BE2C (cell line): ENCODE data around the gene COLEC11.
A peak's percentile ranks its signal among the peaks of the same experiment; 100 is the strongest.

Experiments used
- DNase-seq: peaks from one replicate; pipeline ENCODE4 v3.0.0-alpha.2; 2020
- H3K27me3 ChIP-seq: fragments of 250-450 bp; sonication (Bioruptor Pico); 2 replicates; pipeline ENCODE4 v1.5.1; 2020; ENCODE audit warnings: mild to moderate bottlenecking
- H3K36me3 ChIP-seq: fragments of 250-450 bp; sonication (Bioruptor Pico); 2 replicates; pipeline ENCODE4 v1.5.1; 2020; ENCODE audit warnings: mild to moderate bottlenecking
- H3K4me1 ChIP-seq: fragments of 250-450 bp; sonication (Bioruptor Pico); 2 replicates; pipeline ENCODE4 v1.5.1; 2020
- H3K4me3 ChIP-seq: 2 replicates; pipeline ENCODE4 v1.5.1; 2011; ENCODE audit warnings: low read depth, low read length
- H3K9me3 ChIP-seq: fragments of 250-450 bp; sonication (Bioruptor Pico); 2 replicates; pipeline ENCODE4 v1.5.1; 2020
- TF ChIP-seq, protein P1 (sequence below): IDR thresholded peaks from 2 replicates; pipeline ENCODE4 v1.5.1; 2012; ENCODE audit warnings: mild to moderate bottlenecking, low read depth, low read length

The COLEC11 gene

DNA sequence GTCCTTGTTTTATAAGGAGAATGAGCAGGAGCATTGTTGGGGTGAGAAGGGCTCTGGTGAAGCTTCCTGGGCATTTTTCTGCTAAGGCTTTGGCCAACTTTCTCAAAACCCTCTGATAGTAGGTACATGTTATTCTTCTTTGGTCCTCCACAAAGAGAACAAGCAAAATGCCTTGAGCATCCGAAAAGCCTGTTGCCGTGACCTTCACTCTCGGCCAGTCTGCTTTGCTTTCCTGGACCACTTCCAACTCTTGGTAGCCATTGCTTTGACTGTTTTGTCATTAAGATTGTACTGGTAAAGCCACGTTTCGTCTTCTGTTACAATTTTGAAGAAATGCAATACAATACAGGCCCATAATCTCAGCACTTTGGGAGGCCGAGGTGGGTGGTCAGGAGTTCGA lies 35.7 kb downstream of the COLEC11 start:
- H3K36me3 ChIP-seq = peaks cover 12% of the 10 kb centered on the region
- H3K4me1 ChIP-seq = peaks cover 5% of the 10 kb centered on the region
- DNase-seq = no peak
- no peaks in the 10 kb centered on the region for H3K9me3 ChIP-seq
- TF ChIP-seq, protein P1, sequence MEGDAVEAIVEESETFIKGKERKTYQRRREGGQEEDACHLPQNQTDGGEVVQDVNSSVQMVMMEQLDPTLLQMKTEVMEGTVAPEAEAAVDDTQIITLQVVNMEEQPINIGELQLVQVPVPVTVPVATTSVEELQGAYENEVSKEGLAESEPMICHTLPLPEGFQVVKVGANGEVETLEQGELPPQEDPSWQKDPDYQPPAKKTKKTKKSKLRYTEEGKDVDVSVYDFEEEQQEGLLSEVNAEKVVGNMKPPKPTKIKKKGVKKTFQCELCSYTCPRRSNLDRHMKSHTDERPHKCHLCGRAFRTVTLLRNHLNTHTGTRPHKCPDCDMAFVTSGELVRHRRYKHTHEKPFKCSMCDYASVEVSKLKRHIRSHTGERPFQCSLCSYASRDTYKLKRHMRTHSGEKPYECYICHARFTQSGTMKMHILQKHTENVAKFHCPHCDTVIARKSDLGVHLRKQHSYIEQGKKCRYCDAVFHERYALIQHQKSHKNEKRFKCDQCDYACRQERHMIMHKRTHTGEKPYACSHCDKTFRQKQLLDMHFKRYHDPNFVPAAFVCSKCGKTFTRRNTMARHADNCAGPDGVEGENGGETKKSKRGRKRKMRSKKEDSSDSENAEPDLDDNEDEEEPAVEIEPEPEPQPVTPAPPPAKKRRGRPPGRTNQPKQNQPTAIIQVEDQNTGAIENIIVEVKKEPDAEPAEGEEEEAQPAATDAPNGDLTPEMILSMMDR = no peak
- H3K4me3 ChIP-seq = no peak overlapping the region
- H3K27me3 ChIP-seq = no peaks in the 10 kb centered on the region

DNA sequence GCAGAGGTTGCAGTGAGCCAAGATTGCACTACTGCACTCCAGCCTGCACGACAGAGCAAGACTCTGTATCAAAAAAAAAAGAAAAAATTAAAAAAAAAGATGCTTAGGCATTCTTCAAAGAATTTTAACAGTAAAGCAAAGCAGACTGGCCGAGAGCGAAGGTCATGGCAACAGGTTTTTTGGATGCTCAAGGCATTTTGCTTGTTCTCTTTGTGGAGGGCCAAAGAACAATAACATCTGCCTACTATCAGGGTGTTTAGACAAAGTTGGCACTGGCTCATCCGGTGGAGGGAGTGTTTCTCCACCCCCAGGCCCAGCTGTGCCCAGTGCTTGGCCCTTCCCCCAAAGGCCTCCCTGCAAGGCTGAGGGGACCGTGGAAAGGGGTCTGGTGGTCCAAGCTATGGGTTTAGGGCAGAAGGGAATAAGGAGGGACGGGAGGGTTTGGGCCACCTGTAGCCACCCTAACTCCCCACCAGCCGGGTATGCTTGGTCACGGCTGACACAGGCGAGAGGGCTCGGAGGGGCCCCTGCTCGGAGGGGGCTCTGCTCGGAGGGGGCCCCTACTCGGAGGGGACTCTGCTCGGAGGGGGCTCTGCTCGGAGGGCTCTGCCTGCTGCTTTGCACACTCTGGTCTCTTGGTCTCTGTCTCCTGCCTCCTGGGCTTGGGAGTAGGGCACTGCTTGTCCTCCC lies 36.4 kb downstream of the COLEC11 start:
- Histone ChIP-seq H3K4me1 (peaks cover 5% of the 10 kb centered on the region), H3K4me3 (no peak overlapping the region), H3K27me3 (no peaks in the 10 kb centered on the region), H3K36me3 (peaks cover 8% of the 10 kb centered on the region), H3K9me3 (no peaks in the 10 kb centered on the region)
- DNase-seq = no peak
- TF ChIP-seq, protein P1 = no peak

DNA sequence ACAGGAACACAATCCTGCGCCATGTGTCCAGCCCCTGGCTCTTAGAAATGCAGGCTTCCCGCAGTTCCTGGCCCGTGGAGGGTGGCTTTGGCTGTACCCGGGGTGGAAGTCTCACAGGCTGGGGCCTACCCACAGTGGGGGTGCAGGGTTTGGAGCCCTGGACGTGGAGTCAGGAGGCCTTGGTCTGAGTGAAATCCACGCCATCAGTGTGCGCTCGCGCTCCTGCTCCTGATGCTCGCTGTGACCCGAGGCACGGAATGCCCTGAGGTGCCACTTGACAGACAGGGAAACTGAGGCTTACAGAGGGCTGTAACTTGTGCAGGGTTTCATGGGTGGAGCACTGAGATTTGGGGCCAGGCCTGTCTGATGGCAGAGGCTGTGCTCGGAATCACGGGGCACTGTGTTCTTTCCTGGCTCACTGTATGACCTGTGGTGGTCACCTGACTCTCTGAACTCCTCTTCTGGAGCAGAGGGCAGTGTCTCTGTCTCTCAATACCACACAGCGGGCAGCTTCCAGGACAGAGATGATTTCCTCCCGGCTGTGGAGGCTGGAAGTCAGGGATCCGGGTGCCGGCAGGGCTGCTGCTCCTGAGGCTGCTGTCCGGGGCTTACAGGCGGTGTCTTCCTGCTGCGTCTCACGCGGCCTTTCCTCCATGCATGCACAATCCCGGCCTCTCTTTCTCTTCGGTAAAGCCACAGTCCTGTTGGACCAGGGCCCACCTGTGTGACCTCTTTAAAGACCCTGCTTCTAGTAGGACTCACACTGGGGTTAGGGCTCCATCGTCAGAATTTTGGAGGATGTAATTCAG lies 37.1 kb downstream of the COLEC11 start:
- TF ChIP-seq, protein P1 = no peak
- H3K27me3 ChIP-seq = no peaks in the 10 kb centered on the region

DNA sequence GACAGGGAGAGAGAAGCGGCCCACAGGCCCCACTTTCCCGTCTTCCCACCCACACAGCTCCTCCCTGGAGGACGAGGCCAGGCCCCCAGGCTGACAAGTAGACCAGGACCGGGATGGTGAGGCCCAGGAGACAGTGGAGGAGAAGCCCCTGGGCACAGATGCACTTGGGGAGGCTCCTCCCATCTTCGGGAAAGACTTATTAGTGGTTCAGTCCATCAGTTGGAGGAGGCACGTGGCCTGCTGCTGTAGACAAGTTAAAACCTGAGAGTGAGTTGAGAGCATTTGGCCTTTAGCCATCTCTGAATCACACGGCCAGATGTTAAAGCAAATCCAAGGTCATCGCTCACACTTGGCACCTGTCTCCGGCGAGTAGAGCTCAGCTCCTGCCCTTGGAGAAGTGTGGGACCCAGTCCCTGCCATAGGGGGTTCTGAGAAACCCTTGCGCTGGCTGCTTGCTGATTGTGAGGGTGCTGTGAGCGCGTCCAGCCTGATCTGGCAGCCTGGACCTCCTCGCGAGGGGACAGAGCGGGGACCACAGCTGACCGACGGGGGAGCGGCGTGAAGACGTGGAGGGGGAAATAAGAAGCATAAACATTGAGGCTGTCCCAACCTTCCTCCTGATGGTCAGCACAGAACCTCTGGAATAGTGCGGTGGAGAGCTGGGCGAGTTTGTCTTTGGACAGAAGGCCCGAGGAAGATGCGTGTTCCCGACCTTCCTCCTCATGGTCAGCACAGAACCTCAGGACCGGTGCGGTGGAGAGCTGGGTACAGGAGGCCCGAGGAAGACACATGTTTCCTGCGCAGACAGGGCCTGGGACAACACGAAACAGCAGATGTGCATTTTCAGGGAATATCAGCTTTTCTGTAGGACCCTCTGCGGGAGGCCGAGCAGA lies 38.4 kb downstream of the COLEC11 start:
- DNase-seq = peak; percentile 67
- TF ChIP-seq, protein P1 = no peak
- Histone ChIP-seq H3K9me3 (no peaks in the 10 kb centered on the region), H3K27me3 (no peaks in the 10 kb centered on the region), H3K4me3 (no peak overlapping the region), H3K4me1 (peaks cover 5% of the 10 kb centered on the region), H3K36me3 (peaks cover 8% of the 10 kb centered on the region)

More for the DNA sequence above, 37.1 kb downstream of the COLEC11 start:
- Histone ChIP-seq H3K4me1 (peaks cover 5% of the 10 kb centered on the region), H3K9me3 (no peaks in the 10 kb centered on the region), H3K4me3 (no peak overlapping the region), H3K36me3 (peaks cover 8% of the 10 kb centered on the region)
- DNase-seq = no peak

DNA sequence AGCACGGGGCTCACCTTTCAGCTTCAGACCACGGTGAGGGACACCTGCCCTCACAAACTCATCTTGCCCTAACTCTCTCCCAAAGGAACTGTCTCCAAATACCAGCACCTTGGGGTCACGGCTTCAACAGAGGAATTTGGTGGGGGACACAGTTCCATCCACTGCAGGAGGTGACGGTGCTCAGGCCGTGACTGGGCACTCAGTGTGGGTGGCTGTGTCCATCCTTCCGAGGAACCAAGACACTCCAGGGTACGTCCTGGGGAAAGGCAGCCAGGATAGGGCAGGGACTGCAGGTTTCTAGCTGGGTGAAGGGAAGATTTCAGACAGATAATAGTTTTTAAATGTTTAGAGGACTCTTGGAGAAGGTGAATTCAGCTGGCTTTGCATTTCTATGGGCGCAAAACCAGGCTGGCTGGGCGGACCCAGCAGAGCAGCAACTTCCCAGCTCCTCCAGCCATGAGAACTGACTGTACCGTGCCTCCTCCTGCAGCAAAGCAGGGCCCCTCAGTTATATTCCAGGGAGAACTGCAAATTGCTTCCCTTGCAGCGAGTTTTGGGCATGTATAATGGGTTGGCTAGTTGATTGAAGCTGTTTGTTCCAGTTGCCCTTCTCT lies 39.2 kb downstream of the COLEC11 start:
- Histone ChIP-seq H3K4me1 (peaks cover 9% of the 10 kb centered on the region), H3K9me3 (no peaks in the 10 kb centered on the region), H3K4me3 (no peak overlapping the region), H3K27me3 (no peaks in the 10 kb centered on the region), H3K36me3 (peaks cover 11% of the 10 kb centered on the region)
- DNase-seq = no peak
- TF ChIP-seq, protein P1 = no peak
